NT2/D1 (cell line): ENCODE data around the gene RAB6D.
"Not testable (repeated sequence)": the region's sequence is repeated elsewhere in the genome, so short reads cannot be mapped to it uniquely, and the experiment has no call there.

Source experiments
- SUZ12 ChIP-seq: IDR thresholded peaks from 2 replicates; pipeline ENCODE4 v1.6.1; 2011; ENCODE audit not compliant: insufficient read length, insufficient read depth; ENCODE audit errors: extremely low read depth
- YY1 ChIP-seq: IDR thresholded peaks from 2 replicates; pipeline ENCODE4 v1.6.1; 2011; ENCODE audit not compliant: insufficient read length, insufficient read depth
- ZNF274 ChIP-seq: IDR thresholded peaks from 2 replicates; pipeline ENCODE4 v1.6.1; 2011; ENCODE audit warnings: mild to moderate bottlenecking, low read depth, low read length

DNA sequence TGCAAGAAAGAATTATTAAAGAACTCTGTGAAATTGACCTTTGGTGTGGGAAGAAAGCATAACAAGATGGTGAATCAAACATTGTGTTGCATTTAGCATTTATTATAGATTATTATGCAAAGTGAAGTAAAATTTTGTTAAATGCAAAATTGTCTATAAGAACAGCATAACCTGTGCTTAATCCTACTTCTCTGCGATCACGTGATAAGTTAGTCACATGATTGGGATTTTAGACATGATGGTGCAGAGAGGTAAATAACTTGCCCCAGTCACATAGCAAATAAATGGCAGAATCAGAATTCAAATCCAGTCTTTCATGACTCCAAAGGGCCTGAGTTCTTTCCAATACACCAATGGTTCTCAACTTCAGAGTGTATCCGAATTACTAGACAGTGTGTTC, 31.3 kb downstream of the RAB6D start:
- not testable (repeated sequence) for TF ChIP-seq SUZ12, ZNF274, YY1
